Femur (tissue), 1 donor: ENCODE data around the gene PTP4A2.

Experiments
- DNase-seq: peaks from one replicate; pipeline ENCODE4 v3.0.0-alpha.2; 2017

The PTP4A2 gene

DNA sequence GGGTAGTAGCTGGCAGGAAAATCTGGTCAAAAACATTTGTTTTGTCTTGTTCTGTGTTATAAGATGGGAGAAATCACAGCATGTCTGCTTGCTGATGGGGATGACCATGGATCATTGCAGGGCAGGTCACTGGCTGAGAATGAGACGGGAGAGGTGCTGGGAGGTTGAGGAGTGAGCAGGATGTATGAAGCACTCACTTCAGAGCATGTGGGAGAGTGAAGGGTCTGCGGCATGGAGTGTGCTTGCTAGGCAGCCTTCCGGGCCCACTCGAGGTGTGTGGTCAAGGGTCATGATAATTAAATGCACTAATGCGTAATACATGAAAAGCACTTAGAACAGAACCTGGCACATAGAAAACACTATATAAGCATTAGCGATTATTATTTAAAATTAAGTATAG lies 80.3 kb downstream of the PTP4A2 start:
- DNase-seq, result no peak
